ENCODE measurements around the gene FBXW7. TPM values are rescaled to one million over a fixed set of nuclear protein-coding genes. Genes with fewer than 3 reads are reported as not detected.

Gene FBXW7
- polyA plus RNA-seq, 2 of the 4 experiments (the other 2 are of a cell fraction), result 7.2 to 12.5 TPM

- no peak for TF ChIP-seq RFX5 (IDR thresholded peaks at IDR 0.05)
- TF ChIP-seq RARB (CRISPR knock-in tag; IDR thresholded peaks at IDR 0.05), result no peak
- TF ChIP-seq EHMT2 (IDR thresholded peaks at IDR 0.05; ENCODE audit: low read depth), result no peak
- no peak for TF ChIP-seq HOXB5 (CRISPR knock-in tag; IDR thresholded peaks at IDR 0.05)
- no peak for TF ChIP-seq EP300 (IDR thresholded peaks at IDR 0.05)
- Histone ChIP-seq H3K4me2 (no peak overlapping the region), H3K9me3 (no peaks in the 10 kb centered on the region), H3K4me1 (peaks cover 9% of the 10 kb centered on the region), H3K27ac (no peak overlapping the region), H3K4me3 (no peak overlapping the region)
- CTCF ChIA-PET, result interaction anchor here (7.0 kb wide), 1 partner anchor 11 kb away, joined by 37 read pairs; no protein-coding TSS in a partner anchor
- WGBS (ENCODE audit: missing lambda C conversion rate), result 89% methylated on average over 5 of the region's 5 CpGs
- POLR2A ChIA-PET, result no interaction called here
- FAIRE-seq (no peak), DNase-seq (ENCODE audit: low read depth in 1 of 2, low spot score in 1 of 2) (no peak), ATAC-seq (no peak)
Observed at GRCh38 chr4:152512483-152512882, 23.4 kb downstream of the FBXW7 start.

GRCh38 chr4:152510349-152511147 lies 25.3 kb downstream of the FBXW7 start:
- Histone ChIP-seq H3K4me2 (no peak overlapping the region), H3K9me3 (no peaks in the 10 kb centered on the region), H3K4me1 (peaks cover under 1% of the 10 kb centered on the region; the same call in 1 of the 3 replicates), H3K4me3 (no peak overlapping the region), H3K27ac (no peak overlapping the region)
- ATAC-seq (no peak), FAIRE-seq (no peak), DNase-seq (ENCODE audit: low read depth in 1 of 2, low spot score in 1 of 2) (no peak)
- ChIA-PET CTCF (interaction anchor here (0.6 to 1.0 kb wide), 2 partner anchors 10 to 328 kb away, joined by 3 to 4 read pairs; no protein-coding TSS in a partner anchor), POLR2A (no interaction called here)
- TF ChIP-seq RNF2 (IDR thresholded peaks at IDR 0.05; ENCODE audit: borderline replicate concordance, low read depth) (no peak), NR3C1 (IDR thresholded peaks at IDR 0.05) (no peak), EHMT2 (IDR thresholded peaks at IDR 0.05; ENCODE audit: low read depth) (no peak), MAFK (IDR thresholded peaks at IDR 0.05; ENCODE audit: partially characterized antibody) (no peak), FOXS1 (CRISPR knock-in tag; IDR thresholded peaks at IDR 0.05) (no peak), KDM1A (IDR thresholded peaks at IDR 0.05; ENCODE audit: low read depth) (no peak)
- TF ChIP-seq, protein P1, sequence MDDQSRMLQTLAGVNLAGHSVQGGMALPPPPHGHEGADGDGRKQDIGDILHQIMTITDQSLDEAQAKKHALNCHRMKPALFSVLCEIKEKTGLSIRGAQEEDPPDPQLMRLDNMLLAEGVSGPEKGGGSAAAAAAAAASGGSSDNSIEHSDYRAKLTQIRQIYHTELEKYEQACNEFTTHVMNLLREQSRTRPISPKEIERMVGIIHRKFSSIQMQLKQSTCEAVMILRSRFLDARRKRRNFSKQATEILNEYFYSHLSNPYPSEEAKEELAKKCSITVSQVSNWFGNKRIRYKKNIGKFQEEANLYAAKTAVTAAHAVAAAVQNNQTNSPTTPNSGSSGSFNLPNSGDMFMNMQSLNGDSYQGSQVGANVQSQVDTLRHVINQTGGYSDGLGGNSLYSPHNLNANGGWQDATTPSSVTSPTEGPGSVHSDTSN (IDR thresholded peaks at IDR 0.05), result no peak
- TF ChIP-seq, protein P2, sequence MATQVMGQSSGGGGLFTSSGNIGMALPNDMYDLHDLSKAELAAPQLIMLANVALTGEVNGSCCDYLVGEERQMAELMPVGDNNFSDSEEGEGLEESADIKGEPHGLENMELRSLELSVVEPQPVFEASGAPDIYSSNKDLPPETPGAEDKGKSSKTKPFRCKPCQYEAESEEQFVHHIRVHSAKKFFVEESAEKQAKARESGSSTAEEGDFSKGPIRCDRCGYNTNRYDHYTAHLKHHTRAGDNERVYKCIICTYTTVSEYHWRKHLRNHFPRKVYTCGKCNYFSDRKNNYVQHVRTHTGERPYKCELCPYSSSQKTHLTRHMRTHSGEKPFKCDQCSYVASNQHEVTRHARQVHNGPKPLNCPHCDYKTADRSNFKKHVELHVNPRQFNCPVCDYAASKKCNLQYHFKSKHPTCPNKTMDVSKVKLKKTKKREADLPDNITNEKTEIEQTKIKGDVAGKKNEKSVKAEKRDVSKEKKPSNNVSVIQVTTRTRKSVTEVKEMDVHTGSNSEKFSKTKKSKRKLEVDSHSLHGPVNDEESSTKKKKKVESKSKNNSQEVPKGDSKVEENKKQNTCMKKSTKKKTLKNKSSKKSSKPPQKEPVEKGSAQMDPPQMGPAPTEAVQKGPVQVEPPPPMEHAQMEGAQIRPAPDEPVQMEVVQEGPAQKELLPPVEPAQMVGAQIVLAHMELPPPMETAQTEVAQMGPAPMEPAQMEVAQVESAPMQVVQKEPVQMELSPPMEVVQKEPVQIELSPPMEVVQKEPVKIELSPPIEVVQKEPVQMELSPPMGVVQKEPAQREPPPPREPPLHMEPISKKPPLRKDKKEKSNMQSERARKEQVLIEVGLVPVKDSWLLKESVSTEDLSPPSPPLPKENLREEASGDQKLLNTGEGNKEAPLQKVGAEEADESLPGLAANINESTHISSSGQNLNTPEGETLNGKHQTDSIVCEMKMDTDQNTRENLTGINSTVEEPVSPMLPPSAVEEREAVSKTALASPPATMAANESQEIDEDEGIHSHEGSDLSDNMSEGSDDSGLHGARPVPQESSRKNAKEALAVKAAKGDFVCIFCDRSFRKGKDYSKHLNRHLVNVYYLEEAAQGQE (IDR thresholded peaks at IDR 0.05), result no peak
- WGBS (ENCODE audit: missing lambda C conversion rate), result 91% methylated on average over 7 of the region's 7 CpGs

GRCh38 chr4:152509595-152510225 lies 26.2 kb downstream of the FBXW7 start:
- H3K4me2 ChIP-seq, result no peak overlapping the region
- DNase-seq (ENCODE audit: low read depth in 1 of 2, low spot score in 1 of 2) (no peak), FAIRE-seq (no peak), ATAC-seq (no peak)
- CTCF ChIA-PET, result interaction anchor here (1.0 kb wide), 1 partner anchor 9 kb away, joined by 3 read pairs; no protein-coding TSS in a partner anchor
- no peaks in the 10 kb centered on the region for H3K9me3 ChIP-seq
- no peaks in the 10 kb centered on the region for H3K4me1 ChIP-seq
- WGBS (ENCODE audit: missing lambda C conversion rate), result 78% methylated on average over 3 of the region's 3 CpGs
- no peak overlapping the region for H3K4me3 ChIP-seq
- POLR2A ChIA-PET, result no interaction called here
- no peak overlapping the region for H3K27ac ChIP-seq
- no peak for TF ChIP-seq FOSB (CRISPR knock-in tag; IDR thresholded peaks at IDR 0.05)
- TF ChIP-seq RNF2 (IDR thresholded peaks at IDR 0.05; ENCODE audit: borderline replicate concordance, low read depth), result no peak
- no peak for TF ChIP-seq POLR2AphosphoS2 (conservative IDR thresholded peaks at IDR 0.05; ENCODE audit: low read length)
- no peak for TF ChIP-seq POLR2A (IDR thresholded peaks at IDR 0.05; ENCODE audit: low read length)
- no peak for TF ChIP-seq TFCP2L1 (CRISPR knock-in tag; IDR thresholded peaks at IDR 0.05)
- no peak for TF ChIP-seq JUN (IDR thresholded peaks at IDR 0.05)
- TF ChIP-seq FOSL2 (IDR thresholded peaks at IDR 0.05), result no peak
- no peak for TF ChIP-seq FOSL2 (CRISPR knock-in tag; IDR thresholded peaks at IDR 0.05)
- TF ChIP-seq, protein P3, sequence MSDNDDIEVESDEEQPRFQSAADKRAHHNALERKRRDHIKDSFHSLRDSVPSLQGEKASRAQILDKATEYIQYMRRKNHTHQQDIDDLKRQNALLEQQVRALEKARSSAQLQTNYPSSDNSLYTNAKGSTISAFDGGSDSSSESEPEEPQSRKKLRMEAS (IDR thresholded peaks at IDR 0.05), result no peak
- no peak for TF ChIP-seq HOXB5 (CRISPR knock-in tag; IDR thresholded peaks at IDR 0.05)
- TF ChIP-seq KDM5A (IDR thresholded peaks at IDR 0.05), result no peak
- TF ChIP-seq BCL3 (IDR thresholded peaks at IDR 0.05), result no peak
- TF ChIP-seq EP300 (IDR thresholded peaks at IDR 0.05), result no peak
- TF ChIP-seq BHLHE40 (IDR thresholded peaks at IDR 0.05; ENCODE audit: low read depth, low read length), result no peak
- TF ChIP-seq, protein P2 (IDR thresholded peaks at IDR 0.05), result no peak
- TF ChIP-seq NR3C1 (IDR thresholded peaks at IDR 0.05), result no peak

All from A549 (cell line).